T-cell (primary cell): ENCODE data around the gene H6PD. TPM values are rescaled to one million over a fixed set of nuclear protein-coding genes. Genes with fewer than 3 reads are reported as not detected.

Experiments
- ATAC-seq, 4 experiments: fragments of 200-7000 bp in 3 of 4; fragments of 150-1000 bp in 1 of 4; cut with Tn5 transposase; replicated peaks in 1 of 4; 1 replicate in 3 of 4; 2 replicates in 1 of 4; pipeline ENCODE4 v1.10.0; 2021; ENCODE audit warnings: moderate library complexity in 3 of 4, mild to moderate bottlenecking in 2 of 4, moderate number of reproducible peaks in 1 of 4
- CTCF ChIA-PET, 2 donors: fragments of 300-600 bp; sonication (Branson Sonifier 250); formaldehyde crosslinking; loops; one replicate each; lab custom pipeline; 2022; ENCODE audit warnings: antibody characterized with exemption in 2 of 2; lab: Charles Lee
- POLR2A ChIA-PET, 2 donors: fragments of 300-600 bp; sonication (Branson Sonifier 250); formaldehyde crosslinking; loops; one replicate each; lab custom pipeline; 2022; ENCODE audit warnings: antibody characterized with exemption in 2 of 2; lab: Charles Lee
- DNase-seq, 35 experiments: peaks; one replicate each; pipeline versions ENCODE4 v3.0.0 to v3.0.0-alpha.2; 2013 to 2023
- H3K27ac ChIP-seq: one replicate; pipeline ENCODE4 v1.5.1; 2013; ENCODE audit warnings: low read length
- H3K27me3 ChIP-seq, 2 experiments: replicated peaks in 1 of 2; 1 replicate in 1 of 2; 2 replicates in 1 of 2; pipeline versions ENCODE4 v1.6.1 to v1.7.0; 2013; ENCODE audit warnings: low read length in 1 of 2, mixed read lengths in 1 of 2; ENCODE audit not compliant: control insufficient read depth in 2 of 2, insufficient read depth in 2 of 2; ENCODE audit errors: extremely low read depth in 1 of 2
- H3K36me3 ChIP-seq, 2 donors: 1 replicate in 1 of 2; 2 replicates in 1 of 2; pipeline versions ENCODE4 v1.6.1 to v1.7.0; 2013; ENCODE audit warnings: low read length in 1 of 2; ENCODE audit not compliant: control insufficient read depth in 2 of 2, insufficient read depth in 1 of 2; ENCODE audit errors: extremely low read depth in 1 of 2
- H3K4me1 ChIP-seq, 2 experiments: 1 replicate in 1 of 2; 2 replicates in 1 of 2; pipeline versions ENCODE4 v1.6.1 to v1.7.0; 2013; ENCODE audit warnings: low read length in 2 of 2, mixed read lengths in 1 of 2; ENCODE audit not compliant: insufficient read depth in 2 of 2, control insufficient read depth in 1 of 2; ENCODE audit errors: extremely low read depth in 1 of 2
- H3K4me3 ChIP-seq, 2 donors: 1 replicate in 1 of 2; 2 replicates in 1 of 2; pipeline versions ENCODE4 v1.5.1 to v1.7.0; 2013; ENCODE audit warnings: mild to moderate bottlenecking in 2 of 2, low read length in 1 of 2, moderate library complexity in 1 of 2; ENCODE audit not compliant: control insufficient read depth in 1 of 2; ENCODE audit errors: extremely low read depth in 1 of 2
- H3K9me3 ChIP-seq: 2 replicates; pipeline ENCODE4 v1.7.0; 2013
- H3K27ac Mint-ChIP-seq, 2 donors: one replicate each; pipeline ENCODE4 v1.8.0; 2020 to 2021; ENCODE audit warnings: mild to moderate bottlenecking in 2 of 2, mixed read lengths in 2 of 2
- H3K27me3 Mint-ChIP-seq, 2 donors: one replicate each; pipeline ENCODE4 v1.8.0; 2021 to 2022; ENCODE audit warnings: mixed read lengths in 2 of 2
- H3K36me3 Mint-ChIP-seq: one replicate; pipeline ENCODE4 v1.8.0; 2021; ENCODE audit warnings: mixed read lengths
- H3K4me1 Mint-ChIP-seq, 3 donors: one replicate each; pipeline ENCODE4 v1.8.0; 2020 to 2022; ENCODE audit warnings: mixed read lengths in 3 of 3, mild to moderate bottlenecking in 1 of 3
- H3K4me3 Mint-ChIP-seq, 3 donors: one replicate each; pipeline ENCODE4 v1.8.0; 2020 to 2022; ENCODE audit warnings: mild to moderate bottlenecking in 3 of 3, mixed read lengths in 3 of 3, moderate library complexity in 3 of 3
- H3K9me3 Mint-ChIP-seq, 3 donors: one replicate each; pipeline ENCODE4 v1.8.0; 2020 to 2022; ENCODE audit warnings: mixed read lengths in 3 of 3
- WGBS: methylation state at CpG from one replicate; pipeline ENCODE4 v1.1.5; 2013; ENCODE audit warnings: missing lambda C conversion rate; ENCODE audit not compliant: insufficient coverage; 5-methylcytosine and 5-hydroxymethylcytosine counted together
- total RNA-seq, 35 experiments: library from RNA in 6 of 35; stranded (reverse) in 6 of 35; fragments of 120-200 nt in 1 of 35; gene quantifications; one replicate each; pipeline versions ENCODE4 v1.2.1 to v1.2.4 and lab custom pipeline; 2013 to 2026

The H6PD gene
- total RNA-seq, 5 donors from 2014 or later (not counting 1 experiment from before 2014, with no cell fraction given), result 17.6 to 26.5 (median 23.9) TPM

GRCh38 chr1:9307303-9307702, 72.7 kb downstream of the H6PD start:
- Histone ChIP-seq H3K27me3 (peaks cover 0 to 7% of the 10 kb centered on the region in 2 experiments), H3K4me3 (no peak overlapping the region), H3K9me3 (no peaks in the 10 kb centered on the region), H3K4me1 (peaks cover 2 to 11% of the 10 kb centered on the region in 2 experiments), H3K36me3 (peaks cover 0 to 3% of the 10 kb centered on the region in 2 donors), H3K27ac (no peak overlapping the region)
- WGBS, result no CpG with 5 or more reads among the region's 10 CpGs
- Mint-ChIP-seq H3K36me3 (no peaks in the 10 kb centered on the region), H3K4me1 (peaks cover 6 to 24% (median 9%) of the 10 kb centered on the region in 3 donors), H3K9me3 (no peaks in the 10 kb centered on the region), H3K4me3 (no peak overlapping the region), H3K27ac (no peak overlapping the region), H3K27me3 (no peaks in the 10 kb centered on the region)
- DNase-seq (no peak), ATAC-seq (no peak)
- ChIA-PET POLR2A (no interaction called here), CTCF (interaction anchor here in 1 of 2 donors (0.6 kb wide), 1 partner anchor 17 kb away, joined by 5 read pairs; no protein-coding TSS in a partner anchor)

GRCh38 chr1:9308236-9308785, 73.7 kb downstream of the H6PD start:
- Mint-ChIP-seq H3K36me3 (no peaks in the 10 kb centered on the region), H3K27me3 (no peaks in the 10 kb centered on the region), H3K27ac (no peak overlapping the region), H3K4me1 (peaks cover 2 to 17% (median 4%) of the 10 kb centered on the region in 3 donors), H3K9me3 (no peaks in the 10 kb centered on the region), H3K4me3 (no peak overlapping the region)
- ATAC-seq, result no peak
- ChIA-PET CTCF (interaction anchor here in 1 of 2 donors (0.5 kb wide), 1 partner anchor 17 kb away, joined by 5 read pairs; no protein-coding TSS in a partner anchor), POLR2A (no interaction called here)
- peaks cover 0 to 7% of the 10 kb centered on the region in 2 experiments for H3K27me3 ChIP-seq
- no peak overlapping the region for H3K4me3 ChIP-seq
- H3K27ac ChIP-seq, result no peak overlapping the region
- no peak for DNase-seq
- no peaks in the 10 kb centered on the region for H3K9me3 ChIP-seq
- 72% methylated on average over 3 of the region's 9 CpGs for WGBS
- peaks cover 0 to 3% of the 10 kb centered on the region in 2 donors for H3K36me3 ChIP-seq
- H3K4me1 ChIP-seq, result peaks cover 2 to 5% of the 10 kb centered on the region in 2 experiments

- POLR2A ChIA-PET, result no interaction called here
These were observed 74.5 kb downstream of the H6PD start for GRCh38 chr1:9309080-9309479.

GRCh38 chr1:9309991-9310390, 75.4 kb downstream of the H6PD start:
- H3K9me3 Mint-ChIP-seq, result no peaks in the 10 kb centered on the region
- no peaks in the 10 kb centered on the region for H3K36me3 Mint-ChIP-seq
- no peak overlapping the region for H3K4me3 Mint-ChIP-seq
- no peaks in the 10 kb centered on the region for H3K27me3 Mint-ChIP-seq
- H3K36me3 ChIP-seq, result peaks cover 0 to 3% of the 10 kb centered on the region in 2 donors
- WGBS, result 80% methylated on average over 6 of the region's 7 CpGs
- H3K27ac Mint-ChIP-seq, result no peak overlapping the region
- ChIA-PET POLR2A (no interaction called here), CTCF (no interaction called here)
- H3K4me1 ChIP-seq, result peaks cover 2 to 5% of the 10 kb centered on the region in 2 experiments
- DNase-seq, result no peak
- H3K4me1 Mint-ChIP-seq, result peaks cover 8 to 20% (median 12%) of the 10 kb centered on the region in 3 donors
- H3K27ac ChIP-seq, result no peak overlapping the region
- H3K4me3 ChIP-seq, result no peak overlapping the region
- no peaks in the 10 kb centered on the region for H3K9me3 ChIP-seq
- no peak for ATAC-seq
- peaks cover 0 to 2% of the 10 kb centered on the region in 2 experiments for H3K27me3 ChIP-seq

More at GRCh38 chr1:9309080-9309479, 74.5 kb downstream of the H6PD start:
- peaks cover 2 to 17% (median 4%) of the 10 kb centered on the region in 3 donors for H3K4me1 Mint-ChIP-seq
- ATAC-seq, result no peak
- no peaks in the 10 kb centered on the region for H3K36me3 Mint-ChIP-seq
- CTCF ChIA-PET, result no interaction called here
- H3K27me3 Mint-ChIP-seq, result no peaks in the 10 kb centered on the region
- Histone ChIP-seq H3K27me3 (peaks cover 0 to 7% of the 10 kb centered on the region in 2 experiments), H3K4me1 (peaks cover 2 to 5% of the 10 kb centered on the region in 2 experiments), H3K4me3 (no peak overlapping the region), H3K9me3 (no peaks in the 10 kb centered on the region), H3K27ac (no peak overlapping the region), H3K36me3 (peaks cover 0 to 3% of the 10 kb centered on the region in 2 donors)
- DNase-seq, result no peak
- no peaks in the 10 kb centered on the region for H3K9me3 Mint-ChIP-seq
- no peak overlapping the region for H3K4me3 Mint-ChIP-seq
- H3K27ac Mint-ChIP-seq, result no peak overlapping the region
- 80% methylated on average over 1 of the region's 8 CpGs for WGBS

- H3K36me3 ChIP-seq, result peaks cover 0 to 3% of the 10 kb centered on the region in 2 donors
- no peak overlapping the region for H3K27ac Mint-ChIP-seq
- H3K27me3 Mint-ChIP-seq, result no peaks in the 10 kb centered on the region
- H3K4me1 Mint-ChIP-seq, result peaks cover 15 to 26% (median 21%) of the 10 kb centered on the region in 3 donors
- WGBS, result 73% methylated on average over 2 of the region's 10 CpGs
- no peaks in the 10 kb centered on the region for H3K36me3 Mint-ChIP-seq
- no peak overlapping the region for H3K4me3 Mint-ChIP-seq
- H3K27me3 ChIP-seq, result peaks cover 0 to 4% of the 10 kb centered on the region in 2 experiments
- H3K4me1 ChIP-seq, result peaks cover 2 to 10% of the 10 kb centered on the region in 2 experiments
- no peaks in the 10 kb centered on the region for H3K9me3 ChIP-seq
- ChIA-PET CTCF (no interaction called here), POLR2A (no interaction called here)
- DNase-seq (no peak), ATAC-seq (no peak)
- H3K4me3 ChIP-seq, result no peak overlapping the region
- H3K9me3 Mint-ChIP-seq, result no peaks in the 10 kb centered on the region
- no peak overlapping the region for H3K27ac ChIP-seq
These were observed 76.5 kb downstream of the H6PD start for GRCh38 chr1:9311029-9311428.

- no peak overlapping the region for H3K4me3 ChIP-seq
- Mint-ChIP-seq H3K27me3 (no peaks in the 10 kb centered on the region), H3K4me3 (no peak overlapping the region), H3K9me3 (no peaks in the 10 kb centered on the region), H3K4me1 (peaks cover 15 to 26% (median 24%) of the 10 kb centered on the region in 3 donors), H3K27ac (no peak overlapping the region), H3K36me3 (no peaks in the 10 kb centered on the region)
- peaks cover 0 to 4% of the 10 kb centered on the region in 2 experiments for H3K27me3 ChIP-seq
- WGBS, result 86% methylated on average over 9 of the region's 9 CpGs
- no peak for ATAC-seq
- POLR2A ChIA-PET, result no interaction called here
- DNase-seq, result no peak
- H3K9me3 ChIP-seq, result no peaks in the 10 kb centered on the region
- H3K36me3 ChIP-seq, result peaks cover 0 to 3% of the 10 kb centered on the region in 2 donors
- H3K4me1 ChIP-seq, result peaks cover 2 to 13% of the 10 kb centered on the region in 2 experiments
- no peak overlapping the region for H3K27ac ChIP-seq
- CTCF ChIA-PET, result no interaction called here
These were observed 76.9 kb downstream of the H6PD start for GRCh38 chr1:9311479-9311878.
